CD4-positive, alpha-beta T cell treated with Interleukin-15 for 1 hour (primary cell): ENCODE measurements around the gene GTF3C1.
"Not testable (repeated sequence)": the region's sequence is repeated elsewhere in the genome, so short reads cannot be mapped to it uniquely, and the experiment has no call there.

ENCODE experiments used
- DNase-seq: peaks from one replicate; pipeline ENCODE4 v3.0.0-alpha.2; 2020

The GTF3C1 gene

GRCh38 chr16:27462200-27462845 is 87.4 kb downstream of the GTF3C1 start:
- DNase-seq = no peak

- DNase-seq = no peak
Observed at GRCh38 chr16:27461483-27462171, 88.1 kb downstream of the GTF3C1 start.

DNA sequence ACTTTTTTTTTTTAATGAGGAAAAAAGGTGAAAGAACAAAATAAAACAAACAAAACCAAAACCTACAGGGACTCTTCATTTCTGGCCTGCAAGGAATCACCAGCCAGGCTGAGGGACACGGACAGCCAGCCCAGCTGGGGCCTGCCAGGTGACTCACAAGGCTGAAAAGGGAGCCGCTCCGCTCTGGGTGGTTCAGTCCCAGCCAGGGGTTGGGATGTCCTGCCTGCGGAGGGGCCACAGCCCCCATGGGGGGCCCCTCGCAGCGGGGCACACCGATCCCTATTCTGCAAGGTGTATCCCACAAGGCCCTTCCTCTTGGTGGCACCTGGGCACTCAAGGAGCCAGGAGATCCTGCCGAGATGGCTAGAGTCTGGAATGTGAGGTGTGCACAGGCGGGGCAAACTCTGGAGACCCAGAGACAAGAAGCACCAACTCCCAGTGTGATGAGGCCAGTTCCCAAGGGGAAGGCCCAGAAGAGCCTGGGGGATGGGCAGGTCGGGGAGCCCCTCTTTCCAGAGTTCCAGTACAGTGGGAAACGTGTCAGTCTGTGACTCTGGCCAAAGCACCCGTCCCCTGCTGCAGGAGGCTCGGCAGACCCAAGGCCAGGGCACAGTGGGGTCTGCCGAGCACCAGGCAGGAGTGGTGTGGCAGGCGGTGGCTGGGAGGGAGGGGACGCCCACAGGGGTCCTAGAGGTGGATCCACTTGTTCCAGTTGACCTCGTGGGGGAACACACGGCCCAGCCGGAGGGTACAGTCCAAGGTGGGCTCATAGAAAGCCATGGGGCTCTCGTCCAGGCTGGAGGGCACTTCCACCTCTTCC is 88.8 kb downstream of the GTF3C1 start:
- DNase-seq = no peak

GRCh38 chr16:27460213-27460612 is 89.5 kb downstream of the GTF3C1 start:
- no peak for DNase-seq

- DNase-seq = no peak
Observed at GRCh38 chr16:27458987-27459688, 90.6 kb downstream of the GTF3C1 start.

GRCh38 chr16:27458258-27458657 is 91.5 kb downstream of the GTF3C1 start:
- no peak for DNase-seq

DNA sequence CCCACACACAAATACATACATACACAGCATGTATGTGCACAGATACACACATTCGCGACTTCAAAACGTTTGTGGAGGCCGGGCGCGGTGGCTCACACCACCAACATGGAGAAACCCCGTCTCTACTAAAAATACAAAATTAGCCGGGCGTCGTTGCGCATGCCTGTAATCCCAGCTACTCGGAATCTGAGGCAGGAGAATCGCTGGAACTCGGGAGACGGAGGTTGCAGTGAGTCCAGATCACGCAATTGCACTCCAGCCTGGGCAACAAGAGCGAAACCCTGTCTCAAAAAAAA is 92.2 kb downstream of the GTF3C1 start:
- DNase-seq = not testable (repeated sequence)

GRCh38 chr16:27455700-27456099 is 94.0 kb downstream of the GTF3C1 start:
- DNase-seq = no peak

- no peak for DNase-seq
Observed at GRCh38 chr16:27453494-27453825, 96.3 kb downstream of the GTF3C1 start.

DNA sequence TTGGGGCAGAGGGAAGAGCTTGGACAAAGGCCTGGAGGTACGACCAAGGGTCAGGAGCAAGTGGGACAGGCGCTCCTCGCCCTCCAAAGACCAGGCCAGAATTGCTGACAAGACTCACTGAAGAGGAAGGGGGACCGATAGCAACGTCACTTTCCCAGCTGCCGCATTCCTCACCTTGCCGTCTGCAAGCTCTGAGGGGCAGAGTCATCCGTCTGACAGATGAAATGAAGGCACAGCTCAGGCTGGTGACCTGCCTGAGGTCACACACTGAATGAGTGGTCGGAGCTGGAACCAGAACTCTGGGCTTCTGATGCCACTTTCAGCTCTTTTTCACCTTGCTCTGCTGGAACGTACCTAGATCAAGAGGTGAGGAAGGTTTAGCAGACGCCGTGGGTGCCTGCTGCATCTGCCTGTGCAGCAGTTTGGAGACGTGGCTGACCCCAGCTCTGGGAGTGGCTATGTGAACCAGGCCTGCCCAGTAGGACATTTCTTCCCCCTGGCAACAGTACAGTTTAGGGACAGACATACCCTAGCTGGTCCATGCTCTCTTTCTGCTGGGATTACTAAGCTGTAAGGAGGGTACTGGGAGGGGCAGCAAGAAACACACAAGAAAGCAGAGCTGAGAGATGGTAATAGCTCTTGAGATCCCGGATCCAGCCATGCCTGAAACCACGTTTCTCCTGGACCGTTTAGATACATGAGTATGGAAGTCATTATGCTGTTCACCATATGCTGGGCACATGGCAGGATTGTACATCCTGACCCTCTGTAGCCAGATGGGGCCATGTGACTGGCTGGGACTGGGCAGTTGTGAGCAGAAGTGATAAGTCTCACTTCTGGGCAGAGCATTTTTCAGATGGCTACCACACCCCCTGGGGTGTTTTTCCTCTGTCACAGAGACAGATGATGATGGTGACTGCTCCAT is 96.9 kb downstream of the GTF3C1 start:
- DNase-seq = no peak

- DNase-seq = no peak
Observed at GRCh38 chr16:27450196-27450549, 99.5 kb downstream of the GTF3C1 start.

DNA sequence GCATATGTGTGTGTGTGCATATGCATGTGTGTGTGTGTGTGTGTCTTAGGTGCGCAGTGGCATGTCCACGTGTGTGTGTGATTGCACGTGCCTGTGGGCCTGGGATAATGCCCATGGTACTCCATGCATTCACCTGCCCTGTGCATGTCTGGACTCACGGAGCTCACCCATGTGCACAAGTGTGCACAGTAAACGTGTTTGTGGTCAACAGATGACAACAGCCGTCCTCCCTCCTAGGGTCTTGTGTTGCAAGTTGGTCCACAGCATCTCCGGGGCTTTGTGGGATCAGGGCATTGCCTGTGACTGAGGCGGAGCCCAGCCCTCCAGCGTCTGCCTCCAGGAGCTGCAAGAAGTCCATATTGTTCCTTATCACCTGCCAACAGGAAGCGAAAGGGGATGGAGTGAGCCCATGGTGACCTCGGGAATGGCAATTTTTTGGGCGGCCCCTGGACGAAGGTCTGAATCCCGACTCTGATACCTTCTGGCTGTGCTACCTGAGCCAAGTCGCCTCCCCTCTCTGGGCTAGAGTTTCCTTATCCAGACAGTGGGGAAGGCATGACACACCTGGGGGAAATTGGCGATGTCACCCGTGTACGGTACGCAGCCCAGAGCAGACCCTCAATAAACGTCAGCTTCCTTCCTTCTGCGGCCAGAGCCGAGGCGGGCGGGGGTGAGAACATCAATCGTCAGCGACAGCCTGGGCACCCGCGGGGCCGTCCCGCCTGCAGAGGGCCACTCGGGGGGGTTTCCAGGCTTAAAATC is 100.1 kb downstream of the GTF3C1 start:
- peak; percentile 91 for DNase-seq

GRCh38 chr16:27448532-27449433 is 100.9 kb downstream of the GTF3C1 start:
- DNase-seq = no peak

DNA sequence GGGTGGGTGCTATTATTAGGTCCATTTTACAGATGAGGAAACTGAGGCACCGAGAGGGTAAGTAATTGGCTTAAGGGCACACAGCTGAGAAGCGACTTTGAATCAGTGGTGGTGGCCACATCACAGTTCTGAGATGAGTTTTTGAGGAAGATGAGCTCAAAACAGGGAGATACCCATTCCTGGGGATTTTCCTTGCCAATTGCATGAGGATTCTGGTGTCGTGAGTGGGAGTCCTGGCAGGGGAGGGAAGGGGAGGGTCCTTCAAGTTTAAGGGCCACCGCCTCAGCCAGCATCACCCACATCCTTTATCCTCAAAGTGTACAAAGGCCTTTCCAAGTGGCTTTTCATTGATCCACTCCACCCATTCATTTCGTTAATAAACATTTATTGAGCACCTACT is 102.4 kb downstream of the GTF3C1 start:
- no peak for DNase-seq

GRCh38 chr16:27446721-27447120 is 103.0 kb downstream of the GTF3C1 start:
- peak; percentile 90 for DNase-seq

GRCh38 chr16:27445502-27446175 is 104.1 kb downstream of the GTF3C1 start:
- DNase-seq = no peak

DNA sequence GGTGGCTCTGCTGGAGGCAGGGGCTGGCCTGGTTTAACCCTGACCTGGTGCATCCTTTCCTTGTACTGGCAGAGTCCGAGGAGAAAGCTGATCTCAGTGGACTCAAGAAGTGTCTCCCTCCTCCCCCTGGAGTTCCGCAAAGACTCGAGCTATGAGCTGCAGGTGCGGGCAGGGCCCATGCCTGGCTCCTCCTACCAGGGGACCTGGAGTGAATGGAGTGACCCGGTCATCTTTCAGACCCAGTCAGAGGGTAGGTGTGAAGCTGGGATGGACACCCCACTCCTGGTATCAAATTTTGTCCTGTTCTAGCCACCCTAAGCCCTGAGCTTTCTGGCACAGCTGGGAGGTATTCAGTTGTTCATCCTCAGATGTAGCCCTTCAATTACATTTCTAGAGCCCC is 105.2 kb downstream of the GTF3C1 start:
- DNase-seq = no peak

DNA sequence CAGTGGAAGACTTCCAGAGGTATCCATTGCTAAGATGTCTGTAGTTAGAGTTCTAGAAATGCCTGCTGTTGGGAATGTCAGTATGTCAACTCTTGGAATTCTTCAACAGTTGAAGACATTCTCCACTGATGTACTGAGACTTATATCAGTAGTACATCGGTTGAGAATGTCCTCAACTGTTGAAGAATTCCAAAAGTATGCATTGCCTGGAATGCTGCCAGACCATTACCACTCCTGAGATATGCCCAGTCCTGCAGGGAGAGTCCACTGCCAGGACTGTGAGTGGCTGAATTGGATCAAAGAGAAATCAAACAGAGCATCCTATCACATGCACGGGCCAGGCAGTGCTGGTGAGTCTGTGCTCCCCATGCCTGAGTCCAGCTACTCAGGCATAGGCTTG is 105.7 kb downstream of the GTF3C1 start:
- no peak for DNase-seq

GRCh38 chr16:27441998-27442397 is 107.7 kb downstream of the GTF3C1 start:
- no peak for DNase-seq

- DNase-seq = no peak
Observed at GRCh38 chr16:27441276-27441675, 108.4 kb downstream of the GTF3C1 start.
